ENCODE measurements around the gene COL8A1.

DNA sequence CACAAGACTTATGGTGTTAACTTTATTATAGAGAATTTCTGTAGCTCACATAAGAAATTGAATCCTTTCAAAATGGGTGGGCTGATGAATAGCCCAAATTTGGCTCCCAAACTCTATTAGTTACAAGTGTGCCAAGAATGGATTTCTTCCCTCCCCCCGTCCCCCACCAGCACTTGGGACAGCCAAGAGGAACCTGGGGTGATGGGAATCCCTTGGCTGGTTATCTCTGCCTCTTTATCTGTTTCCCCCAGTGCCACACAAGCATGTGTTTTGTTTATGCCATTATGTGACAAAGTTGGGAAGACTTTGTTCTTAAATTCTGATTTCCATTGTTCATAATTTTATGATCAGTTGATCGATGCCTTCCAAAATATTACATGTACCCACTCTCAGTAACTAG is 207.6 kb downstream of the COL8A1 start:
- TF ChIP-seq, protein P1, sequence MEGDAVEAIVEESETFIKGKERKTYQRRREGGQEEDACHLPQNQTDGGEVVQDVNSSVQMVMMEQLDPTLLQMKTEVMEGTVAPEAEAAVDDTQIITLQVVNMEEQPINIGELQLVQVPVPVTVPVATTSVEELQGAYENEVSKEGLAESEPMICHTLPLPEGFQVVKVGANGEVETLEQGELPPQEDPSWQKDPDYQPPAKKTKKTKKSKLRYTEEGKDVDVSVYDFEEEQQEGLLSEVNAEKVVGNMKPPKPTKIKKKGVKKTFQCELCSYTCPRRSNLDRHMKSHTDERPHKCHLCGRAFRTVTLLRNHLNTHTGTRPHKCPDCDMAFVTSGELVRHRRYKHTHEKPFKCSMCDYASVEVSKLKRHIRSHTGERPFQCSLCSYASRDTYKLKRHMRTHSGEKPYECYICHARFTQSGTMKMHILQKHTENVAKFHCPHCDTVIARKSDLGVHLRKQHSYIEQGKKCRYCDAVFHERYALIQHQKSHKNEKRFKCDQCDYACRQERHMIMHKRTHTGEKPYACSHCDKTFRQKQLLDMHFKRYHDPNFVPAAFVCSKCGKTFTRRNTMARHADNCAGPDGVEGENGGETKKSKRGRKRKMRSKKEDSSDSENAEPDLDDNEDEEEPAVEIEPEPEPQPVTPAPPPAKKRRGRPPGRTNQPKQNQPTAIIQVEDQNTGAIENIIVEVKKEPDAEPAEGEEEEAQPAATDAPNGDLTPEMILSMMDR (IDR thresholded peaks at IDR 0.05; ENCODE audit: low read depth, low read length), result no peak
- TF ChIP-seq EZH2phosphoT487 (IDR thresholded peaks at IDR 0.05; ENCODE audit: low read depth), result no peak
